Measurements from ENCODE around the gene YIPF5. TPM values are rescaled to one million over a fixed set of nuclear protein-coding genes. Genes with fewer than 3 reads are reported as not detected.

YIPF5 gene
- total and polyA plus RNA-seq, 2 of the 4 experiments (the other 2 are of a cell fraction), result 64.4 to 172 TPM

- H2AK9ac ChIP-seq (replicated peaks; ENCODE audit: low read depth, low read length, poor library complexity), result no peak overlapping the region
- H3K27ac ChIP-seq (ENCODE audit: insufficient read depth, low read length), result no peak overlapping the region
- no peaks in the 10 kb centered on the region for H4K20me1 ChIP-seq (ENCODE audit: insufficient read depth, low read length)
- peak overlapping the region; percentile 32; the same call in 1 of the 2 replicates for H3K14ac ChIP-seq (replicated peaks; ENCODE audit: low read depth, low read length)
- no peak overlapping the region for H3K4ac ChIP-seq (ENCODE audit: low read depth, low read length)
- H2AK5ac ChIP-seq (ENCODE audit: low read depth, low read length), result no peak overlapping the region
- no CpG with 5 or more reads among the region's 5 CpGs for WGBS, 2 experiments (ENCODE audit: extremely low coverage in 2 of 2, insufficient read length in 1 of 2)
- no peak overlapping the region for H2BK15ac ChIP-seq (ENCODE audit: low read depth, low read length)
- peak overlapping the region; percentile 55; the same call in 1 of the 2 replicates for H4K91ac ChIP-seq (ENCODE audit: insufficient read depth, low read depth, low read length)
- H3K23ac ChIP-seq (ENCODE audit: low read depth, low read length), result no peak overlapping the region
- H3K27me3 ChIP-seq (ENCODE audit: control insufficient read depth, insufficient read depth, low read length), result no peaks in the 10 kb centered on the region
- H3K4me2 ChIP-seq (ENCODE audit: low read depth, low read length), result no peak overlapping the region
- no TSS peak for BruUV-seq (replicated peaks)
- TF ChIP-seq POLR2A (IDR thresholded peaks at IDR 0.05; ENCODE audit: low read depth, low read length), result no peak
- no peak for TF ChIP-seq RFX5 (IDR thresholded peaks at IDR 0.05; ENCODE audit: low read depth, low read length)
- 0 out of 2 replicates have a peak, but pooled peaks have one; percentile 18 for TF ChIP-seq RAD21 (IDR thresholded peaks at IDR 0.05; ENCODE audit: low read length)
- TF ChIP-seq SMC3 (IDR thresholded peaks at IDR 0.05; ENCODE audit: low read depth, low read length), result no peak
- no peak for TF ChIP-seq MXI1 (IDR thresholded peaks at IDR 0.05; ENCODE audit: borderline replicate concordance, low read depth, low read length)
- no peak for TF ChIP-seq MAFK (IDR thresholded peaks at IDR 0.05; ENCODE audit: low read depth, low read length)
- no peak for TF ChIP-seq CHD1 (IDR thresholded peaks at IDR 0.05; ENCODE audit: low read depth, low read length)
- no peak for TF ChIP-seq RCOR1 (IDR thresholded peaks at IDR 0.05; ENCODE audit: insufficient replicate concordance, low read length)
- no peak for TF ChIP-seq BHLHE40 (IDR thresholded peaks at IDR 0.05; ENCODE audit: low read depth, low read length)
- peak; percentile 26; the same call in 1 of the 2 replicates for TF ChIP-seq CTCF (conservative IDR thresholded peaks at IDR 0.05; ENCODE audit: low read depth, low read length)
- TF ChIP-seq ELK1 (IDR thresholded peaks at IDR 0.05; ENCODE audit: borderline replicate concordance, low read depth, low read length), result no peak
- TF ChIP-seq MAZ (IDR thresholded peaks at IDR 0.05; ENCODE audit: borderline replicate concordance, low read depth, low read length), result no peak
- TF ChIP-seq CEBPB (IDR thresholded peaks at IDR 0.05; ENCODE audit: low read depth, low read length), result no peak
- no peak for TF ChIP-seq NFE2L2 (IDR thresholded peaks at IDR 0.05; ENCODE audit: low read depth, low read length)
- TF ChIP-seq FOS (IDR thresholded peaks at IDR 0.05; ENCODE audit: low read depth, low read length), result no peak
- TF ChIP-seq USF2 (IDR thresholded peaks at IDR 0.05; ENCODE audit: low read depth, low read length), result no peak
- H2AFZ ChIP-seq (replicated peaks; ENCODE audit: low read length, poor library complexity), result peak overlapping the region; percentile 37
- peak overlapping the region; percentile 5; the same call in 1 of the 2 replicates for H2BK20ac ChIP-seq (ENCODE audit: low read depth, low read length)
- H4K5ac ChIP-seq (ENCODE audit: low read depth, low read length), result no peak overlapping the region
- peaks cover 3% of the 10 kb centered on the region; the same call in 1 of the 2 replicates for H3K4me1 ChIP-seq (ENCODE audit: control insufficient read depth, insufficient read depth, low read length)
- ChIA-PET POLR2A (ENCODE audit: unreplicated experiment) (no interaction called here), CTCF (interaction anchor here (0.6 kb wide), 2 partner anchors 24 to 262 kb away, joined by 3 to 7 read pairs; no protein-coding TSS in a partner anchor)
- no peaks in the 10 kb centered on the region for H3K79me1 ChIP-seq (ENCODE audit: low read depth in 1 of 2, low read length in 2 of 2)
- H3K9ac ChIP-seq (ENCODE audit: low read depth, low read length), result no peak overlapping the region
- no peak overlapping the region for H3K56ac ChIP-seq (ENCODE audit: extremely low read depth, insufficient read depth, low read length)
- no peak overlapping the region for H3K4me3 ChIP-seq (ENCODE audit: insufficient read depth, low read depth, low read length)
- dilution Hi-C loops (cut with HindIII; ENCODE audit: low sequenced_read_pairs, unreplicated experiment), result no loop called here
- H4K8ac ChIP-seq (ENCODE audit: low read depth in 2 of 2, low read length in 2 of 2), result peak overlapping the region in 1 of 2 experiments; percentile 24; a peak in 1 of 4 replicates
- DNase-seq, result peak; percentile 37
- H3K18ac ChIP-seq (ENCODE audit: low read depth, low read length), result peak overlapping the region; percentile 29; the same call in 1 of the 2 replicates
- intact Hi-C loops (cut with micrococcal nuclease), result no loop called here
- H3K9me3 ChIP-seq (ENCODE audit: control insufficient read depth, insufficient read depth, low read length), result no peaks in the 10 kb centered on the region
- H2BK120ac ChIP-seq (ENCODE audit: low read depth, low read length), result 0 out of 2 replicates have a peak overlapping the region, but pooled peaks have one; percentile 12
- no peaks in the 10 kb centered on the region for H3K36me3 ChIP-seq (ENCODE audit: control insufficient read depth, insufficient read depth, low read length)
- ATAC-seq (ENCODE audit: low read depth), result no peak
- in situ Hi-C loops (cut with MboI; ENCODE audit: low sequenced_read_pairs), result loop anchor here (10.0 kb wide), 1 partner anchor 315 kb away; no protein-coding TSS in a partner anchor
- no peak overlapping the region for H2BK5ac ChIP-seq (ENCODE audit: low read depth, low read length, poor library complexity, severe bottlenecking)
- H3K9me1 ChIP-seq (ENCODE audit: insufficient read depth, low read length), result peaks cover 3% of the 10 kb centered on the region; the same call in 1 of the 2 replicates
Measured at GRCh38 chr5:144139586-144139985, 30.9 kb downstream of the YIPF5 start.

Data from IMR-90 (cell line).